ENCODE results near the gene SLC25A40. TPM values are rescaled to one million over a fixed set of nuclear protein-coding genes. Genes with fewer than 3 reads are reported as not detected.

Gene SLC25A40
- polyA plus RNA-seq, 1 donor: 36.1 TPM

DNA sequence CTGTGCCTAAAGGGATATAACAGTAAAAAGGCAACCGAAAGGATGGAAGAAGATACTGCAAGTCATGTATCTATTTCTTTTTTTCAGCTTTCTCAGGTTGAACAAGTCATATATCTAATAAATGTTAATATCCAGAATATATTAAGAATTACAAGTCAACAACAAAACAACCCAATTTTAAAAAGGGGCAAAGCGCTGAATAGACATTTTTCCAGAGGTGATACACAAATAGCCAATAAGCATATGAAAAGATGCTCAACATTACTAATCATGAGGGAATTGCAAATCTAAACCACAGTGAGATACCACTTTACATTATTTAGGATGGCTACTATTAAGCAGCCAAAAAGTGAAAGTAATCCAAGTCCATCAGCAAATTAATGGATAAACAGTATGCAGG is 23.1 kb upstream of the SLC25A40 start:
- Histone ChIP-seq H3K4me3 (ENCODE audit: low read length) (no peak overlapping the region), H3K27me3 (ENCODE audit: control insufficient read depth, insufficient read depth, low read length) (no peaks in the 10 kb centered on the region), H3K9me3 (ENCODE audit: control insufficient read depth, low read depth, low read length) (no peaks in the 10 kb centered on the region), H3K4me1 (ENCODE audit: control insufficient read depth, insufficient read depth, low read length) (no peaks in the 10 kb centered on the region), H3K27ac (ENCODE audit: low read length) (no peak overlapping the region), H3K36me3 (ENCODE audit: control insufficient read depth, insufficient read depth, low read length) (peaks cover 23% of the 10 kb centered on the region)
- 100% methylated on average over 1 of the region's 2 CpGs for WGBS (ENCODE audit: insufficient coverage, low lambda C conversion rate)
- no peak for DNase-seq

DNA sequence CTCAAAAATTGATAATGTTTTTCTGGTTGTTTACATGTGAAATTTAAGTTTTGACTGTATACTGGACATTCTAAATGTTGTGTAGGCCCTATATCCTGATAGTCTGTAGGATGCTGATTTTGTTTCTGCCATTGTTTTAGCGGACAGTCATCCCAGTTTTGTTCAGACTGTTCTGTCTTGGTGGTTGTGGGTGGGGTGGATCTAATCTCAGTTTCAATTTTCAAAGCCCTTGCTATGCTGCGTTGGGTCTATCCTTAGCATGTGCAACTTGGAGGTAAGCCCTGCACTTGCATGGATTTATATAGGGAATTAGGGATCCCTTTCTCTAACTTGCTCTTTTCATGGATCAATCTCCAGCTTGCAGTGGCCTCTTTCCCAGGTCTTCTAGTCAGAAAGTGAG is 19.2 kb upstream of the SLC25A40 start:
- no peaks in the 10 kb centered on the region for H3K27me3 ChIP-seq (ENCODE audit: control insufficient read depth, insufficient read depth, low read length)
- no peaks in the 10 kb centered on the region for H3K4me1 ChIP-seq (ENCODE audit: control insufficient read depth, insufficient read depth, low read length)
- no peak overlapping the region for H3K4me3 ChIP-seq (ENCODE audit: low read length)
- H3K9me3 ChIP-seq (ENCODE audit: control insufficient read depth, low read depth, low read length): no peaks in the 10 kb centered on the region
- H3K27ac ChIP-seq (ENCODE audit: low read length): no peak overlapping the region
- DNase-seq: no peak
- H3K36me3 ChIP-seq (ENCODE audit: control insufficient read depth, insufficient read depth, low read length): peaks cover 16% of the 10 kb centered on the region
- WGBS (ENCODE audit: insufficient coverage, low lambda C conversion rate): no CpG with 5 or more reads among the region's 2 CpGs

DNA sequence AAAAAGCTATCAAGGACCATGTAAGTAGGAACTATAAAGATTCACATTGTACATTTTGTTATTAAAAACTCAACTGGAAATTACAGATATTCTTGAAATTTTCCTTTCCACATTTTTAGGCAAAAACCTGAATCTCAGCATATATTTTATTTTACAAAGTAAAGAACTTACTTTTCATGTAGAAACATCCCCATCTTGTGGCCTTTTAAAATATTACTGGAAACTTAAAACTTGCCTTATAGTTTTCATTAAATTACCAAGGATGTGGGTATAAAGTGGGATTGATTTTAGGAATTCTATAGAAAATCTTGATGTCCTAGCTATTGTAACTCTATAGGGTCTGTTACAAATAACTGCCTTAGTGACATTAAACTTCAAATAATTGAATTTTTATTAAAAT is 10.7 kb upstream of the SLC25A40 start:
- Histone ChIP-seq H3K27ac (ENCODE audit: low read length) (no peak overlapping the region), H3K4me1 (ENCODE audit: control insufficient read depth, insufficient read depth, low read length) (no peaks in the 10 kb centered on the region), H3K4me3 (ENCODE audit: low read length) (no peak overlapping the region), H3K9me3 (ENCODE audit: control insufficient read depth, low read depth, low read length) (no peaks in the 10 kb centered on the region), H3K27me3 (ENCODE audit: control insufficient read depth, insufficient read depth, low read length) (no peaks in the 10 kb centered on the region), H3K36me3 (ENCODE audit: control insufficient read depth, insufficient read depth, low read length) (peaks cover 20% of the 10 kb centered on the region)
- DNase-seq: peak in 1 of 2 donors; percentile 18

DNA sequence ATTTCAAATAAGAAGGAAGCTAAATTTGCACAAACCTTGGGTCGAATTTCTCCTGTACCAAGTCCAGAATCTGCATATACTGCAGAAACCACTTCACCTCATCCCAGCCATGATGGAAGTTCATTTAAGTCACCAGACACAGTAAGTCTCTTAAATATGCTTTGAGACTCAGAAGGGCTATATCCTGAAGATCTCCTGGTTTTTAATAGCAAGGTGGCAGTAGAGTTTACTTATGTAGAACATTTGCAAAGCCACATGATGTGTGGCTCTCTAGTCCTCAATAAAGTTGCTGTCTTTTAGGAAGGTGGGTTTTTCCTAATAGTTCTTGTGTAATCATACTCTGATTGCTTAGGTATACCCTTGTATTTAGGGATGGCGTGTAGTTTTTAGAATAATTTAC is 8.9 kb upstream of the SLC25A40 start:
- Histone ChIP-seq H3K4me1 (ENCODE audit: control insufficient read depth, insufficient read depth, low read length) (no peaks in the 10 kb centered on the region), H3K27me3 (ENCODE audit: control insufficient read depth, insufficient read depth, low read length) (no peaks in the 10 kb centered on the region), H3K4me3 (ENCODE audit: low read length) (no peak overlapping the region), H3K9me3 (ENCODE audit: control insufficient read depth, low read depth, low read length) (no peaks in the 10 kb centered on the region), H3K27ac (ENCODE audit: low read length) (no peak overlapping the region), H3K36me3 (ENCODE audit: control insufficient read depth, insufficient read depth, low read length) (peaks cover 17% of the 10 kb centered on the region)
- DNase-seq: no peak
- WGBS (ENCODE audit: insufficient coverage, low lambda C conversion rate): 60% methylated on average over 1 of the region's 2 CpGs

DNA sequence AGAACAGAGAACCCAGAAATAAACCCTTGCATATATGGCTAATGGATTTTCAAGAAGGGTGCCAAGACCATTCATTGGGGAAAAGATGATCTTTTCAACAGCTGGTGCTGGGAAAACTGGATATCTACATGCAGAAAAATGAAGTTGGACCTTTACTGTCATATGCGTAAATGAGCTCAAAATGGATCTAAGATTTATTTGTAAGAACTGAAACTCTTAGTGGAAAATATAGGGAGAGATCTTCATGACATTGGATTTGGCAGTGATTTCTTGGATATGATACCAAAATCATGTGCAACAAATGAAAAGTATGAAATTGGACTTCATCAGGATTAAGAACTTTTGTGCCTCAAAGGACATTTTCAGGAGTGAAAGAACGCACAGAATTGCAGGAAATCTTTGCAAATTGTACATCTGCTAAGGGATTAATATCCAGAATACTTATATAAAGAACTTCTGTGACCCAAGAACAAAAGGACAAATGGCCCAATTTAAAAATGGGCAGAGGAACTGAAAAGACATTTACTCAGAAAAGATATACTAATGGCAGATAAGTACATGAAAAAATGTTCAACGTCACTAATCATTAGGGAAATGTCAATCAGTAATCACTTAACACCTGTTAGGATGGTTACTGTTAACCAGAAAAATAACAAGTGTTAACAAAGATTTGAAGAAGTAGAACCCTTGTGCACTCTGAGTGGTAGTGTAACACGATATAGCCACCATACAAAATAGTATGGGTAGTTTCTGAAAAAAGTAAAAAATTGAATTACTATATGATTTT is 6.2 kb upstream of the SLC25A40 start:
- no peak for DNase-seq
- Histone ChIP-seq H3K27me3 (ENCODE audit: control insufficient read depth, insufficient read depth, low read length) (no peaks in the 10 kb centered on the region), H3K36me3 (ENCODE audit: control insufficient read depth, insufficient read depth, low read length) (peaks cover 8% of the 10 kb centered on the region), H3K9me3 (ENCODE audit: control insufficient read depth, low read depth, low read length) (no peaks in the 10 kb centered on the region), H3K4me3 (ENCODE audit: low read length) (no peak overlapping the region), H3K27ac (ENCODE audit: low read length) (no peak overlapping the region), H3K4me1 (ENCODE audit: control insufficient read depth, insufficient read depth, low read length) (no peaks in the 10 kb centered on the region)
- 100% methylated on average over 1 of the region's 4 CpGs for WGBS (ENCODE audit: insufficient coverage, low lambda C conversion rate)

DNA sequence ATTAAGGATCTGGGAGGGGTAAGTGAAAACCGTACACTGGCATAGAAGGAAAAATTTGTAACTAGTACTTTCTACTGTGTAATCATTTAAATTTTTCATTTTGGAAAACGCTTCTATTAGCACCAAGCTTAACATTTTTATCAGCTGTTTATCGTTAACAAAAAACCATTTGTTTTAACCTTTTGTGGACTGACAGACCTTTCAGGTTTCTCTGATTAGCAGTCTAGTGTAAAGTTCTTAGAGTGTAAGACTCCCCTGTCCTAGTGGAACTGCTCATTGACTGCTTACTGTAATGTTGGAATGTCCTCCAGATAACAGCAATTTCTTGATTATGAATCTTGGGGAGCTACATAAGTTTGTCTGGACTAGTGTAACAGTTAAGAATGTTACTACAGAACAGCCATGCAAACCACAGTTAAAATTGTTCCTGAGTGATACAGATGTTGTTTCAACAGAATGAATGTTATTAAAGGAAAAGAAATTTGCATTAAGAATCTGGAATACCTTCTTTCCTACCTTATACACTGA is 2.1 kb upstream of the SLC25A40 start:
- Histone ChIP-seq H3K4me3 (ENCODE audit: low read length) (peak overlapping the region; percentile 94), H3K4me1 (ENCODE audit: control insufficient read depth, insufficient read depth, low read length) (no peaks in the 10 kb centered on the region), H3K27ac (ENCODE audit: low read length) (peak overlapping the region; percentile 98), H3K36me3 (ENCODE audit: control insufficient read depth, insufficient read depth, low read length) (no peaks in the 10 kb centered on the region), H3K27me3 (ENCODE audit: control insufficient read depth, insufficient read depth, low read length) (no peaks in the 10 kb centered on the region), H3K9me3 (ENCODE audit: control insufficient read depth, low read depth, low read length) (no peaks in the 10 kb centered on the region)
- peak in 1 of 2 donors; percentile 47 for DNase-seq
- 31% methylated on average over 3 of the region's 3 CpGs for WGBS (ENCODE audit: insufficient coverage, low lambda C conversion rate)

DNA sequence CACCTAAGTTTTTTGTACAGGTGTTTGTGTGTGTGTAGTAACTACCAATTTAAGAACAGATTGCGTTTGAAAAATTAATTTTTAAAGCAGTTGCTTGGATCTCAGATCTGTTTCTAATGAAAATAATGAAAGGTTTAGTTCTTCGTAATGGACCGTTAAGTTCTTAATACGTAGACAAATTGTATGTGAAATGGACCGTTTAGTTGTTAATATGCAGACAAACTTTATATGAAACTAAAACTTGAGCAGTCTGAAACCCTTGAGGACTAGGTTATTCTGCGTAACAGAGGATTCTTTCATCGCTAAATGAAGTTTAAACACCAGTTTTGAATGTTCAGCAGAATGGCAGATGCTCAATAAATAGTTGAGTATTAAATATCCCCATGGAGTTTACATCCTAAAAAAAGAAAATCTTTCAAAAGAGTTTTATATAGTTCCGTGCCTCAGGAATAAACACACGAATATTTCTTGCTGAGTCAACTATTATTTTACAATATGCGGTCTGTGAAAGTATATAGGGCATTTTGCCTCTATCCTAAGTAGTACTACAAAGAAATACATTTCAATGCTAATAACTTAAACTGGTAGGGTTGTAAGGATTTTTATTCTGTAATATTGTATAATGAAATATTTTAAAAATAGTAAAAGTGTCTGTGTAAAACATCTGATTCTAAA is 1.3 kb upstream of the SLC25A40 start:
- 8% methylated on average over 2 of the region's 10 CpGs for WGBS (ENCODE audit: insufficient coverage, low lambda C conversion rate)
- peak in 1 of 2 donors; percentile 29 for DNase-seq
- Histone ChIP-seq H3K27ac (ENCODE audit: low read length) (peak overlapping the region; percentile 98), H3K4me3 (ENCODE audit: low read length) (peak overlapping the region; percentile 94), H3K4me1 (ENCODE audit: control insufficient read depth, insufficient read depth, low read length) (no peaks in the 10 kb centered on the region), H3K36me3 (ENCODE audit: control insufficient read depth, insufficient read depth, low read length) (no peaks in the 10 kb centered on the region), H3K27me3 (ENCODE audit: control insufficient read depth, insufficient read depth, low read length) (no peaks in the 10 kb centered on the region), H3K9me3 (ENCODE audit: control insufficient read depth, low read depth, low read length) (no peaks in the 10 kb centered on the region)

DNA sequence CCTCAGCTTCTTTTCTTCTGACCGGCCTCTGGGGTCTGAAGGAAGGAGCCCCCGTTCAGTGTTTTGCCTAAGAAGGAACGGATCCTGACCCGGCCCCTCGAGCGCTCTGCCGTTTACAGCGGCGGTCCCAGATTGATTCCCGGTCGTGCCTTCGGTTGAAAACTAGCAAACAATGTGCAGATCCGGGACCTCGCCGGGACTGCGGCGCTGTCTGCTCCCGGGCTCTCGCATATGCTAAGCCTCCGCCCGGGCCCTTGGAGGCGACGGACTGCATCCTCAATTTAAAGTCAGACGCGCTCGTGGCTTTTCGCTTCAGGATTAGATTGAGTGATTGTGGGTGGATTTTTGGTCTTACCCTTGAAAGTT is 692 bp upstream of the SLC25A40 start:
- peak overlapping the region; percentile 98 for H3K27ac ChIP-seq (ENCODE audit: low read length)
- peak in 1 of 2 donors; percentile 48 for DNase-seq
- no CpG with 5 or more reads among the region's 27 CpGs for WGBS (ENCODE audit: insufficient coverage, low lambda C conversion rate)

DNA sequence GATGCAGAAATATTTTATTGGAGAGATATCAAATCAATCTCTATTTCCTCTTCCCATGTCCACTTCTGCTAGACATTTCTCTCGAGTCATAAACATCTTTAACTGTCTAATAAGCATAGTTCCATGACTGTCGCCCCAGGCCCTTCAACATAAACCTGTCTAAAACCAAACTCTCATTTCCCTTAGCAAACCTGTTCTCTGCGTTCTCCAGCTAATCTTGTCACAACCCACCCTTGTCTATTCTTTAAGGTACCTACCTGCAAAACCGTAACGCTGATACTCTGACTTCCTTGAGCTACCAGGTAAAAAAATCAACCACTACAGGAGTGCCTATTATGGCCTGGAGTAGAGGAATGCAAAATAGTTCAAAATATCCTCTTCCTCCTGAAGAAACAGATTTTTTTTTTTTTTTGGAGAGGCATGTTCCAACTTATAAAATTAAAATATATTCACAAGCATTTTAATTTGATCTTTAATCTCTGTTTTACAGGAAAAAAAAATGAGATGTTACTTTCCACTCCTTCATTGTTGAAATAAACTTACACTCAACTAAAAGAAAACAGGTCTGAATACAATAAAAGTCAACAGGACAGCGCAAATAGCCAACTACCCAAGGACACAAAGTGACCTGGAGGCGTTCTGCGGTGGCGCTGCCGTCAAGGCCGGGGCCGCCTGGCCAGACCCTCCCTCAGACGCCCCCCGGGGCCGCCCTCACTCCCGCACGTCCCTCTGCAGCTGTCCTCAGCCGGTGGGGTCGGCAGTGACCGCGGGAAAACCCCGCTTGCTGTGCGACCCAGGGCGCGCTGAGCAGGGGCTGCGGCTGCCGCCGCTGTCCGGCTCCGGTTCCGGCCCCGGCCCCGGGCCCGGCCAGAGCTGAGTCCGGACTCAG is 765 bp downstream of the SLC25A40 start:
- Histone ChIP-seq H3K27ac (ENCODE audit: low read length) (peak overlapping the region; percentile 98), H3K27me3 (ENCODE audit: control insufficient read depth, insufficient read depth, low read length) (no peaks in the 10 kb centered on the region), H3K4me3 (ENCODE audit: low read length) (peak overlapping the region; percentile 94), H3K36me3 (ENCODE audit: control insufficient read depth, insufficient read depth, low read length) (peaks cover 9% of the 10 kb centered on the region), H3K4me1 (ENCODE audit: control insufficient read depth, insufficient read depth, low read length) (no peaks in the 10 kb centered on the region), H3K9me3 (ENCODE audit: control insufficient read depth, low read depth, low read length) (peaks cover 10% of the 10 kb centered on the region)
- WGBS (ENCODE audit: insufficient coverage, low lambda C conversion rate): 20% methylated on average over 1 of the region's 35 CpGs
- peak; percentile 19 to 41 for DNase-seq

More for the DNA sequence above, 692 bp upstream of the SLC25A40 start:
- Histone ChIP-seq H3K4me3 (ENCODE audit: low read length) (peak overlapping the region; percentile 94), H3K9me3 (ENCODE audit: control insufficient read depth, low read depth, low read length) (peaks cover 2% of the 10 kb centered on the region), H3K27me3 (ENCODE audit: control insufficient read depth, insufficient read depth, low read length) (no peaks in the 10 kb centered on the region), H3K36me3 (ENCODE audit: control insufficient read depth, insufficient read depth, low read length) (no peaks in the 10 kb centered on the region), H3K4me1 (ENCODE audit: control insufficient read depth, insufficient read depth, low read length) (no peaks in the 10 kb centered on the region)

DNA sequence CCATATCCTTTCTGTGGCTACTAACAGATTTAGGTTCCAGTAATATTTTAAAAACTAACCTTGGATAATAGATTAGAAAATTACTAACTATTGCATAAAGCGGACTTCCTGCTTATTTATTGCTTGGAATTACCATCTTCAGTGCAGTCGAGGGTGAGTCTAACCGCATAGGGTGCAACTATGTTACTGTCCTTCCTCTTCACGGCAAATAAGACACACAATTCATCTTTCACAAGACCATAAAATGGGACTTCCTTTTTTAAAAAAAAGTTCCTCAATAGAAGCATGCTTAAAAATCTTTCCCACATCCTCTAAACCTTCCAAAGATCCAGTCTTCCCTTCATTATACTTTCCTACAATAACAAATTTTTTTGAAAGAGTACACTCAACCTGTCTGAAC is 2.1 kb downstream of the SLC25A40 start:
- Histone ChIP-seq H3K9me3 (ENCODE audit: control insufficient read depth, low read depth, low read length) (peaks cover 14% of the 10 kb centered on the region), H3K4me3 (ENCODE audit: low read length) (no peak overlapping the region), H3K36me3 (ENCODE audit: control insufficient read depth, insufficient read depth, low read length) (peaks cover 15% of the 10 kb centered on the region), H3K27me3 (ENCODE audit: control insufficient read depth, insufficient read depth, low read length) (no peaks in the 10 kb centered on the region), H3K4me1 (ENCODE audit: control insufficient read depth, insufficient read depth, low read length) (no peaks in the 10 kb centered on the region), H3K27ac (ENCODE audit: low read length) (peak overlapping the region; percentile 98)
- WGBS (ENCODE audit: insufficient coverage, low lambda C conversion rate): 52% methylated on average over 3 of the region's 4 CpGs
- peak in 1 of 2 donors; percentile 29 for DNase-seq
